ENCODE data around the gene KAZALD1. TPM values are rescaled to one million over a fixed set of nuclear protein-coding genes. Genes with fewer than 3 reads are reported as not detected.

Gene KAZALD1
- total RNA-seq, 4 donors from 2014 or later: 1.0 to 4.0 (median 2.6) TPM

- H3K4me3 ChIP-seq: no peak overlapping the region
- 61% methylated on average over 6 of the region's 6 CpGs for WGBS
- peaks cover 0 to 86% (median 1%) of the 10 kb centered on the region in 4 donors for H3K27me3 ChIP-seq
- DNase-seq (ENCODE audit: extremely low spot score): no peak
- intact Hi-C loops (cut with DNase I): no loop called here
- H3K27ac ChIP-seq (replicated peaks in 1 of 4): no peak overlapping the region
- no peaks in the 10 kb centered on the region for H3K4me1 ChIP-seq
- H3K36me3 ChIP-seq: no peaks in the 10 kb centered on the region
- H3K9me3 ChIP-seq: no peaks in the 10 kb centered on the region
- TF ChIP-seq EP300 (IDR thresholded peaks at IDR 0.05): no peak
- TF ChIP-seq CTCF (IDR thresholded peaks at IDR 0.05): no peak
These were observed 49.2 kb downstream of the KAZALD1 start for GRCh38 chr10:101110856-101111523.

- H3K27ac ChIP-seq (replicated peaks in 1 of 4): no peak overlapping the region
- no peak for DNase-seq (ENCODE audit: extremely low spot score)
- H3K4me1 ChIP-seq: no peaks in the 10 kb centered on the region
- TF ChIP-seq POLR2A (IDR thresholded peaks at IDR 0.05; ENCODE audit: low read depth): no peak
- TF ChIP-seq CTCF (IDR thresholded peaks at IDR 0.05): no peak
- TF ChIP-seq EP300 (IDR thresholded peaks at IDR 0.05): no peak
- no peak for TF ChIP-seq POLR2AphosphoS5 (IDR thresholded peaks at IDR 0.05)
- intact Hi-C loops (cut with DNase I): no loop called here
- H3K36me3 ChIP-seq: no peaks in the 10 kb centered on the region
- H3K9me3 ChIP-seq: no peaks in the 10 kb centered on the region
- WGBS: 74% methylated on average over 8 of the region's 8 CpGs
- no peak overlapping the region for H3K4me3 ChIP-seq
- peaks cover 0 to 86% (median 1%) of the 10 kb centered on the region in 4 donors for H3K27me3 ChIP-seq
These were observed 49.8 kb downstream of the KAZALD1 start for GRCh38 chr10:101111547-101111946.

- whole genome bisulfite sequencing: 14% methylated on average over 11 of the region's 12 CpGs
- Histone ChIP-seq H3K4me1 (no peaks in the 10 kb centered on the region), H3K36me3 (no peaks in the 10 kb centered on the region), H3K27ac (replicated peaks in 1 of 4) (no peak overlapping the region), H3K27me3 (peaks cover 0 to 84% (median 1%) of the 10 kb centered on the region in 4 donors), H3K4me3 (no peak overlapping the region), H3K9me3 (no peaks in the 10 kb centered on the region)
- intact Hi-C loops (cut with DNase I): no loop called here
- no peak for DNase-seq (ENCODE audit: extremely low spot score)
- TF ChIP-seq EP300 (IDR thresholded peaks at IDR 0.05) (no peak), POLR2AphosphoS5 (IDR thresholded peaks at IDR 0.05) (no peak), POLR2A (IDR thresholded peaks at IDR 0.05; ENCODE audit: low read depth) (no peak), CTCF (IDR thresholded peaks at IDR 0.05) (no peak)
These were observed 51.2 kb downstream of the KAZALD1 start for GRCh38 chr10:101112799-101113594.

- WGBS: 49% methylated on average over 2 of the region's 2 CpGs
- Histone ChIP-seq H3K36me3 (no peaks in the 10 kb centered on the region), H3K27me3 (peaks cover 0 to 84% (median 1%) of the 10 kb centered on the region in 4 donors), H3K4me3 (no peak overlapping the region), H3K9me3 (no peaks in the 10 kb centered on the region), H3K4me1 (no peaks in the 10 kb centered on the region), H3K27ac (replicated peaks in 1 of 4) (no peak overlapping the region)
- TF ChIP-seq POLR2AphosphoS5 (IDR thresholded peaks at IDR 0.05): no peak
- no peak for TF ChIP-seq POLR2A (IDR thresholded peaks at IDR 0.05; ENCODE audit: low read depth)
- no peak for TF ChIP-seq CTCF (IDR thresholded peaks at IDR 0.05)
- TF ChIP-seq EP300 (IDR thresholded peaks at IDR 0.05): no peak
- DNase-seq (ENCODE audit: extremely low spot score): no peak
- intact Hi-C loops (cut with DNase I): no loop called here
These were observed 52.2 kb downstream of the KAZALD1 start for GRCh38 chr10:101113890-101114403.
